HEK293T (cell line): ENCODE measurements around the gene G6PD.

Source experiments
- BHLHE40 ChIP-seq: fragments of 450-650 bp; IDR thresholded peaks from 2 replicates; pipeline ENCODE4 v1.6.1; 2016; ENCODE audit warnings: mild to moderate bottlenecking, moderate library complexity, borderline replicate concordance
- FOXK2 ChIP-seq: fragments of 450-650 bp; IDR thresholded peaks from 2 replicates; pipeline ENCODE4 v1.6.1; 2016; ENCODE audit warnings: mild to moderate bottlenecking
- L3MBTL2 ChIP-seq: fragments of 450-650 bp; conservative IDR thresholded peaks from 2 replicates; pipeline ENCODE4 v1.6.1; 2016; ENCODE audit warnings: mild to moderate bottlenecking
- SUZ12 ChIP-seq: fragments of 450-650 bp; IDR thresholded peaks from 2 replicates; pipeline ENCODE4 v1.6.1; 2016; ENCODE audit warnings: mild to moderate bottlenecking
- TF ChIP-seq, protein P1 (sequence below): fragments of 450-650 bp; IDR thresholded peaks from 2 replicates; pipeline ENCODE4 v1.6.1; 2016

DNA sequence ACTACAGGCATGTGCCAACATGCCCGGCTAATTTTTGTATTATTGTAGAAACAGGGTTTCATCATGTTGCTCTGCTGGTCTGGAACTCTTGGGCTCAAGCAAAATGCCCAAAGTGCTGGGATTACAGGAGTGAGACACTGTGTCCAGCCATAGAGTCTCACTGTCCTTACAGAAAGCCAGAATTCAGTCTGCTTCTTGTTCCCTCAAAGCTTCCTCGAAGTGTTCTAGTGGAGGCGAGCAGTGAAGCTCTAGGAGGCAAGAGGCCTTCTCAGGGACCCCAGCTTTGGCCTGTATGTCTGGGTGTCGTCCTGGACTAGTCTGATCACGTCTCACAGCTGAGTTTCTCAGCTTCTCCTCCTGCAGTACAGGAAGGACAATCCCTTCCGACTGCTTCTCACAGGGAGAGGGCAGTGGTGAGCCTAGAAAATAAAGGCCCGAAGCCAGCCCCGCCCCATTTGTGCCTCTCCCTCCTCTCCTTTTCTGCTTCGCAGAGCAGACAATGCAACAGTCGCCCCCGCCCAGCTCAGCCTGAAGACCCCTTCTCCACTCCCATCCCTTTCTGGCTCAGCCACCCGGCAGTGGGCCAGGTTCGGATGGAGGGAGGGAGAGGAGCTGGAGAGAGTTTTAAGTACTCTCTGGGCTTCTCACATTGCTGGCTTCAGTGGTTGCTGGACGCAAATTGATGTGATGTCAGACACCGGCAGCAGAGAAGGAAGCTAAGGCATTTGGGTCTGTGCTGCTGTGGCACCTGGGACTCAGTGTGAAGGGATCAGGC is 19.6 kb downstream of the G6PD start:
- TF ChIP-seq, protein P1, sequence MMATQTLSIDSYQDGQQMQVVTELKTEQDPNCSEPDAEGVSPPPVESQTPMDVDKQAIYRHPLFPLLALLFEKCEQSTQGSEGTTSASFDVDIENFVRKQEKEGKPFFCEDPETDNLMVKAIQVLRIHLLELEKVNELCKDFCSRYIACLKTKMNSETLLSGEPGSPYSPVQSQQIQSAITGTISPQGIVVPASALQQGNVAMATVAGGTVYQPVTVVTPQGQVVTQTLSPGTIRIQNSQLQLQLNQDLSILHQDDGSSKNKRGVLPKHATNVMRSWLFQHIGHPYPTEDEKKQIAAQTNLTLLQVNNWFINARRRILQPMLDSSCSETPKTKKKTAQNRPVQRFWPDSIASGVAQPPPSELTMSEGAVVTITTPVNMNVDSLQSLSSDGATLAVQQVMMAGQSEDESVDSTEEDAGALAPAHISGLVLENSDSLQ, result no peak
- TF ChIP-seq FOXK2, result no peak
- no peak for TF ChIP-seq SUZ12
- TF ChIP-seq L3MBTL2, result no peak
- no peak for TF ChIP-seq BHLHE40
